NOMO-1 (cell line): ENCODE results near the gene EED.
"Not testable (repeated sequence)": the region's sequence is repeated elsewhere in the genome, so short reads cannot be mapped to it uniquely, and the experiment has no call there.

Source experiments
- DNase-seq, 2 experiments: peaks; one replicate each; lab custom pipeline; 2025; ENCODE audit not compliant: unreplicated experiment in 2 of 2; lab: John Stamatoyannopoulos, UW

Gene EED

GRCh38 chr11:86288776-86289507 lies 44.4 kb downstream of the EED start:
- no peak for DNase-seq

- DNase-seq = not testable (repeated sequence)
Observed at GRCh38 chr11:86289508-86290280, 45.1 kb downstream of the EED start.

- DNase-seq = peak; percentile 6 to 43
Observed at GRCh38 chr11:86291466-86292262, 47.1 kb downstream of the EED start.

- no peak for DNase-seq
Observed at GRCh38 chr11:86292912-86293616, 48.5 kb downstream of the EED start.

- no peak for DNase-seq
Observed at GRCh38 chr11:86294026-86294425, 49.5 kb downstream of the EED start.

GRCh38 chr11:86301742-86302091 lies 57.2 kb downstream of the EED start:
- no peak for DNase-seq

- DNase-seq = peak; percentile 87 to 91
Observed at GRCh38 chr11:86302092-86302793, 57.7 kb downstream of the EED start, which contains the start of gene HIKESHI. HIKESHI (plus strand) TSS chr11:86302240; CDS start chr11:86302449, 209 bp downstream.

- DNase-seq = no peak
Observed at GRCh38 chr11:86303257-86303656, 58.7 kb downstream of the EED start.

GRCh38 chr11:86308710-86309109 lies 64.2 kb downstream of the EED start:
- DNase-seq = not testable (repeated sequence)

GRCh38 chr11:86313793-86314192 lies 69.2 kb downstream of the EED start:
- DNase-seq = no peak

- no peak for DNase-seq
Observed at GRCh38 chr11:86314636-86315035, 70.1 kb downstream of the EED start.
